Measurements from ENCODE around the gene GLMP.

GRCh38 chr1:156279837-156280236, 15.6 kb downstream of the GLMP start:
- TF ChIP-seq POLR2A (IDR thresholded peaks at IDR 0.05; ENCODE audit: low read depth, low read length), result no peak
- no peak for TF ChIP-seq TAF1 (IDR thresholded peaks at IDR 0.05; ENCODE audit: borderline replicate concordance, low read depth, low read length)
- no peak for TF ChIP-seq POLR2AphosphoS5 (IDR thresholded peaks at IDR 0.05; ENCODE audit: low read depth, low read length)
